GM19025 (cell line): Measurements from ENCODE around the gene HACE1.
"Not testable (repeated sequence)": the region's sequence is repeated elsewhere in the genome, so short reads cannot be mapped to it uniquely, and the experiment has no call there.

Source experiments
- ATAC-seq: cut with Tn5 transposase; IDR thresholded peaks from one replicate; pipeline ENCODE4 v1.9.1; 2021; ENCODE audit warnings: mild to moderate bottlenecking, low read depth, moderate library complexity; ENCODE audit not compliant: unreplicated experiment

HACE1 gene

DNA sequence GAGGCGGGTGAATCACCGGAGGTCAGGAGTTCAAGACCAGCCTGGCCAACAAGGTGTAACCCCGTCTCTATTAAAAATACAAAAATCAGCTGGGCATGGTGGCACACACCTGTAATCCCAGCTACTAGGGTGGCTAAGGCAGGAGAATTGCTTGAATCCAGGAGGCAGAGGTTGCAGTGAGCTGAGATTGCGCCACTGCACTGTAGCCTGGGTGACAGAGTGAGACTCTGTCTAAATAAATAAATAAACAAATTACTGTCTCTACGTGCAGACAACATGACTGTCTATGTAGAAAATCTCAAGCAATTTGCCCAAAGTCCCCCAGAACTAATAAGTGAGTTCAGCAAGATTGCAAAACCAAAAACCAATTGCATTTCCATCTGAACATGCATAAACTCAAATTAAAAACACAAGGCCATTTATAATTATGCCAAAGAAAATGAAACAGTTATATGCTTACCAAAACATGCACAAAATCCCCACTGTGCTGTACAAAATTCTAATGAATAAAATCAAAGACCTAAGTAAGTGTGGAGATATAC, 23.2 kb downstream of the HACE1 start:
- ATAC-seq, result not testable (repeated sequence)

- no peak for ATAC-seq
These were observed 23.9 kb downstream of the HACE1 start for GRCh38 chr6:104835782-104836181.

DNA sequence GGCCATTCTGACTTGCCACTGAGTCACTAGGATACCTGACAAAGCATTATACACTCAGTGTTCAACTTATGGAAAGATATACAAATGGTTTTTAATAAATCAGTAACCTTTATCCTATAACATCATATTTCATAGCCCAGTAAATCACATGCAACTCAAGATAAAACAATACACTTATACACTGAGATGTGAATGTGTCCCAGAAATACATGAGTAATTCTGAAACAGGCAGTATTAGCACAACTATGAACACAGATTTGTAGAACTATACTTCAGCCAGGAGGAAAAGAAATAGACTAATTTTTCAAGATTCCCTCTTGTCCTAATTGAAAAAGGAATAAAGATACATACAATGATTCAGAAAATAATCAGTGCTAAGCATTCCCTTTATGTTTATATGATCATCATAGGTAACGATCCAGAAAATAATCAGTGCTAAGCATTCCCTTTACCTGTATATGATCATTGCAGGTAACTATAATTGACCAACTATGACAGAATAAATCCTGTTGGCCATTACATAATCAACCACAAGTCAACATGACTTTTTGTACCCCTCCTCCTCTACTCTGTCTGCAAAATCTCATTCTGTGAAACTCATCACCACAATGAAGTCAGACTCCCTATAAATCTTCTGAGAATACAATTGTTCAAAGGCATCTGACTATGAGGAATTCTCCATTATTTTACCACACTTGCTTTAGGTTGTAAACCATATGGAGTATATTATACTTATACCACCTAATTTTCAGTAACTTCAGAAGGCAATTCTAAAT, 30.3 kb downstream of the HACE1 start:
- no peak for ATAC-seq

GRCh38 chr6:104828478-104828877, 31.2 kb downstream of the HACE1 start:
- no peak for ATAC-seq

DNA sequence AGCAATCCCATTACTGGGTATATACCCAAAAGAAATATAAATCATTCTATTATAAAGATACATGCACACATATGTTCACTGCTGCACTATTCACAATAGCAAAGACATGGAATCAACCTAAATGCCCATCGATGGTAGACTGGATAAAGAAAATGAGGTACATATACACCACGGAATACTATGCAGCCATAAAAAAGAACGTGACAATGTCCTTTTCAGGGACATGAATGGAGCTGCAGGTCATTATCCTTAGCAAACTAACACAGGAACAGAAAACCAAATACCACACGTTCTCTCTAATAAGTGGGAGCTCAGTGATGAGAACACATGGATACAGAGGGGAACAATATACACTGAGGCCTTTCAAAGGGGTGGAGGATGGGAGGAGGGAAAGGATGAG, 38.9 kb downstream of the HACE1 start:
- ATAC-seq, result not testable (repeated sequence)

- no peak for ATAC-seq
These were observed 43.6 kb downstream of the HACE1 start for GRCh38 chr6:104816125-104816524.

- no peak for ATAC-seq
These were observed 45.0 kb downstream of the HACE1 start for GRCh38 chr6:104814743-104815142.

- no peak for ATAC-seq
These were observed 46.2 kb downstream of the HACE1 start for GRCh38 chr6:104813552-104813951.

DNA sequence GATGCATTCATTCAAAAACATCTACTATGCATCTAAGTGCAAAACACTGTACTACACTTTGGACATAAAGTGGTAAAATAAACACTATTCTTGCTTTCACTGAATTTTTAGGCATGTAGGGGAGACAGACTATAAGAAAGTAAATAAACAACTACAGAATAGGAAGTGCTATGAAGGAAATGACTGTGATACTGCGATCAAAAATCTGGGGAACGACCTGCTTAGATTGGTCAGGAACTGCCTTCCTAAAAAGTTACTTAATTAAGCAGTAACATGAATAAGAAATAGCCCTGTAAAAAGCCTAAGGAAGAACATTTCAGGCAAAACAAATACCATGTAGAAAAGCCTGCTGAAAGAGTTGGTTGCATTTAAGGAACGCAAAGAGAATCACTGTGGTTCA, 50.6 kb downstream of the HACE1 start:
- no peak for ATAC-seq

DNA sequence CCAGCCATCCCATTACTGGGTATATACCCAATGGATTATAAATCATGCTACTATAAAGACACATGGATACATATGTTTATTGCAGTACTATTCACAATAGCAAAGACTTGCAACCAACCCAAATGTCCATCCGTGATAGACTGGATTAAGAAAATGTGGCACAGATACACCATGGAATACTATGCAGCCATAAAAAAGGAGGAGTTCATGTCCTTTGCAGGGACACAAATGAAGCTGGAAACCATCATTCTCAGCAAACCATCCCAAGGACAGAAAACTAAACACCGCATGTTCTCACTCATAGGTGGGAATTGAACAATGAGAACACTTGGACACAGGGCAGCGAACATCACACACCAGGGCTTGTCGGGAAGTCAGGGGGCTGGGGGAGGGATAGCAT, 54.4 kb downstream of the HACE1 start:
- not testable (repeated sequence) for ATAC-seq

DNA sequence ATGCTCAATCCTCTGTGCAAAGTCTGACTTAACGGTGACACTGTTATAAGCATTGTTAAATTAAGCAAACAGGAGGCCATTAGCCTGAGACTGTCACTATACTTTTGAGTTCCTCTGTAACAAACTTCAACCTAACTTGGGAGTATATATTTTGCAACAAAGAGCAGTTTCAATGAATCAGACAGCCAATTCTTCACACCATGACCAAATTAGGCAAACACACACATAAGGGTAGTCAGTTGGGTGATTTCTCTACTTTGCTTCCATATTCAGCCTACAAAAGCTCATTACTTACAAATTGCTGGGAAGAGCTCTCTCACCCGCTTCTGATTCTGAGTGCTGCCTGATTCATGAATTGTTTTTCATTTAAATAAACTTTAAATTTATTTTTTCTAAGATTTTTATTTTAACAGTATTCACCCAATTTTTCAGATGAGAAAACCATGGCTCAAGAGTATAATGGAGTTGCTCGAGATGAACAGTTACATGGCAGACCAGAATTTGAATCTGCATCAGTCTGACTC, 60.5 kb downstream of the HACE1 start:
- ATAC-seq, result no peak

- ATAC-seq, result no peak
These were observed 63.5 kb downstream of the HACE1 start for GRCh38 chr6:104796031-104796785.

DNA sequence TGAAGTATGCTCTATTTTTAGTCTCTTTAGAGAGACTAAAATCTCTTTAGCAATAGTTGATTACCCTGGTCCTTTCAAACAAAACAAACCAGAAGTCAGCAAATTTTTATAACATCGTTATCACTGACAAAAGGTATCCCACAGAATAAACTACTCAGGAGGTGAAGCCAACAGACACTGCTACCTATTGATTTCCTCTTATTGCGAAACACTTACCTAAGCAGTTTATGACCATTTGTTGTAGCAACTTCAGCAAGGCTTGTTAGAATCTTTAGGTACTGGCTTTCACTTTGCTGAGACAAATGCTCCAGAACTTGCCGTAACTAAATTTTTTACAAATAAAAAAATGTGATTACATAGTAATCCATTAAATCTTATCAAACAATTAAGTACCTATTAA, 64.4 kb downstream of the HACE1 start:
- no peak for ATAC-seq

- no peak for ATAC-seq
These were observed 69.9 kb downstream of the HACE1 start for GRCh38 chr6:104789770-104790190.

DNA sequence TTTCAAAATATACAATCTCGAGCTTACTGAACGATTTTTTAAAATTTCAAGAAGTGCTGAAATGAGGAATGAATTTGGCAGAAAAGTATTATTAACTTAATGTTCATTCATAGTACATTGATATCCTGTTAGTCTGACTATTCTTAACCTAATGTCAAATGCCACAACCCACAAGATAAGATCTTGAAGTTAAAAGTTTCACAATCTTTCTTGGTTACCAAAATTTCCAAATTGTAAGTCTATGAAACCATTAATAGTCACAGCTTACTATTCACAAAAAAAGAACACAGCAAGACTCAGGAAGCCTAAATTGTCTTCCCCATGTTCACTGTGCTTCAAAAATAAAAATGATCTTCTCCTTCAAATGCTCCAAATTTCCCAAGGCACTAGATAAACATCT, 71.3 kb downstream of the HACE1 start:
- no peak for ATAC-seq

- no peak for ATAC-seq
These were observed 72.4 kb downstream of the HACE1 start for GRCh38 chr6:104787305-104787704.

GRCh38 chr6:104784884-104785283, 74.8 kb downstream of the HACE1 start:
- ATAC-seq, result no peak

DNA sequence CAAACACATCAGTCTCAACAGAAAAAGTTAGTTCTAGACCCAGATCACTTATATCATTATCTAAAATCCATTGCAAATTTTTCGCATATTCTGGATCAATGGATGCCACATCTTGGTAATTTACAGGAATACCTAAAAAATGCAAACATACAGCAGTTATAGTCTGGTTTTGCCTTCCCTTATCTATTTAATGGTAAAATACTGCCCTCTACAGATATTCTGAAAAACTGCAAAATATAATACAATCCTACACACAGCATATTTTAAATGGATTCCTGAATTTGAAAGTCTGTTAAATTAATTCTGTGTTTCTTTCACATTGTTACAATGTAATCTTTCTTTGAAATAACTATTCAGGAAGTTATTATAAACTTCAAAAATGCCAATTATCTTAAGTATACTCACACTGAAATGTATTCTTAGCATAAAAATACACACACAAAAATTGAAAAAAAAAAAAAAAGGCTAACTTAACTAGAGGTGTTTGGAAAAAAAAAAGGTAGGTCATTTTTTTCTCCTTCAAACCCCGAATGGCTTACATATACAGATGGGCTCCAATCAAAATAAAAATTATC, 88.4 kb downstream of the HACE1 start:
- ATAC-seq, result no peak

- no peak for ATAC-seq
These were observed 90.8 kb downstream of the HACE1 start for GRCh38 chr6:104768906-104769305.

- ATAC-seq, result no peak
These were observed 93.1 kb downstream of the HACE1 start for GRCh38 chr6:104766595-104766994.

GRCh38 chr6:104754788-104755409, 104.8 kb downstream of the HACE1 start:
- ATAC-seq, result no peak
